Activated effector memory CD4-positive, alpha-beta T cell treated with Interleukin-2 at 50 U/mL for 16 hours (primary cell): Measurements from ENCODE around the gene ADK.

Experiments used
- DNase-seq: peaks from one replicate; pipeline ENCODE4 v3.0.0-alpha.2; 2020

The ADK gene

GRCh38 chr10:74634995-74635536, 484.0 kb downstream of the ADK start:
- no peak for DNase-seq

- DNase-seq = no peak
Measured at GRCh38 chr10:74635655-74636054, 484.6 kb downstream of the ADK start.

DNA sequence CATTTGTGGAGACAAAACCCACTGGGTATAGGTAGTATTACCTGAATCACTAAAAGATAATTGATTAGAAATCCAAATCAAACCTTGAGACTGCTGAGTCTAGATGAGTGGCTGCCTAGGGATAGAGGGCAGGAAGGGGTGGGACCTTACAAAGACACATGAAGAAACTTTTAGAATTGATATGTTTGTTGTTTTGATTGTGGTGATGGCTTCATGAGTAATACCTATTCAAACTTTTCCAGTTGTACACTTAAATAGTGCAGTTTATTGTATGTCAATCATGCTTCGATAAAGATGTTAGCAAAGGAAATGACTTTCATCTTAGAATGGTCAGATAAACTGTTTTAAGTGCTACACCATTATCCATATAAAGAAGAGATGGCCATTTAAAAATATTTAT, 486.7 kb downstream of the ADK start:
- no peak for DNase-seq

- DNase-seq = no peak
Measured at GRCh38 chr10:74640134-74640921, 489.3 kb downstream of the ADK start.

- DNase-seq = no peak
Measured at GRCh38 chr10:74641659-74642058, 490.6 kb downstream of the ADK start.

GRCh38 chr10:74642901-74643595, 492.0 kb downstream of the ADK start:
- no peak for DNase-seq

DNA sequence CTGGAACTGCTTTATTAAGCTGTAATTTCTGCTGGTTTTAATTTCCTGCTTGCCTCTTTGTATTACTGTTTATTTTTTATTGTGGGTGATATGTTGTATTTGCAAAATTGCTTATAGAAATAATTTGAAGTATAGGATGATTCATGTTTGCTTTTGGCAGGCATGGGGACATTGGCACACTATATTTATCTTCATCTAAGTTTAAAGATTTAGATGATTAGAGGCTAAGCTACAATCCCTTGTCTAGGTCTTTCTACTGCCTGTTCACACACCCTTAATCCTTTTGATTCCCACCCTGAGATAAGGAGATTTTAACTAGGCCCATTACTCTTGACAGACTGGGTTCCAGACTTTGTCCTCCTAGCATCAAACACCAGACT, 492.6 kb downstream of the ADK start:
- DNase-seq = no peak

DNA sequence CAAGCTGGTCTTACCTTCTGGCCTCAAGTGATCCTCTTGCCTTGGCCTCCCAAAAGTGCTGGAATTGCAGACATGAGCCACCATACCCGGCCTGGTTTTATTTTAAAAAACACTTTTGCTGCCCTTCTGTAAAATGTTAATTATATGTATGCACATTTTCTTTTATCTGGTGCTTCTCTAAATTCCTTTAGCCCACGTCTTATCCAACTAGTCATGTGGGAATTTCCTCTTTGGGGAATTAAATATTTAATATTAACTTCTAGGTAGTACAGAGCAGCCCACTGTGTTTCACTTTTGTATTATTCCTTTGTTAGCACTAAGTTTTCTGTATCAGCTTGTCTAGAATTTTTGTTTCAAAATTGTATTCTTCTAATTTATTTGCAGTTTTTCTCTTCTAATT, 493.7 kb downstream of the ADK start:
- DNase-seq = no peak

GRCh38 chr10:74645692-74646091, 494.7 kb downstream of the ADK start:
- DNase-seq = no peak

GRCh38 chr10:74650613-74651012, 499.6 kb downstream of the ADK start:
- no peak for DNase-seq

DNA sequence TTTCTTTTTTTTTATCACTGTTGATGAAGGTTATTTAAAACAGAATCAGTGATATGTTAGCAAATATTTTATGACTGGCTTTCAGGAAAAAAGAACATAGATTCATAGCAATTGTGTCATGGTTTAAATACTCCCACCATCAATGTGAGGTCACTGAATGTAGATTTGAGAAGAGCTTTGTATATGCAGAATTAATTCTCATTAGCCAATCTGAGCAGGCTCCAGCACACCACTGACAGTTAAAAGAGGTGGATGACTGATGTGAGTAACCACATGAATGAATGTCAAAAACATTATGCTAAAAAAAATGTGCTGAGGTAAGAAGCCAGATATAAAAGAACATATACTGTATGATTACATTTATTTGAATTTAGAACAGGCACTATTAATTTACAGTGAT, 500.5 kb downstream of the ADK start:
- DNase-seq = no peak

DNA sequence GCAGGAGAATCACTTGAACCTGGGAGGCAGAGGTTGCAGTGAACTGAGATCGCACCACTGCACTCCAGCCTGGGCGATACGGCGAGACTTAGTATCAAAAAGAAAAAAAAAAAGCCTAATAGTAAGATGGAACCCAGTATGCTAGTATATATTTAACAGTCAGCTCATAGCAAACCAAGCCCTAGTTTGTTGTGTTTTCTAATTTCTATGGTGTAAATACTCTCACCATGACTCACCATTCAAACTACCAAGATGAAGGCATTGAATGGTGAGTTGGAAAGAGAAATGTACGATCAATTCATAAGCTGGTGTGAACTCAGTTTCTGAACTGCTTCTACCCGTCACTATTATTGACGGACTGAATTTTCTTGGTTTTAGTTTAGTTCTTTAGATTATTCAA, 501.6 kb downstream of the ADK start:
- DNase-seq = no peak

DNA sequence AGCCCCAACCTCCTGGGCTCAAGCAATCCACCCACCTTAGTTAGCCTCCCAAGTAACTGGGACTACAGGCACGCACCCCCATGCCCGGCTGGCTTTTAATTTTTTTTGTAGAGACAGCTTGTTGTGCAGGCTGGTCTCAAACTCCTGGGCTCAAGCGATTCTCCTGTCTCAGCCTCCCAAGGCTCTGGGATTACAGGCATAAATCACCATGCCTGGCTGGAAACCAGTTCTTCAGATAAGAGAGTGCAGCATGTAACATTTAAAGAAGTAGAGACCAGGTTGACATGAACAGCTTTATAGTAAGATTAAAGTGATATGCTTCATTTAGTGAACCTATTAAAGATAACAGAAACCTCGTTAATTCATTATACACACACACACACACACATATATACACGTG, 507.5 kb downstream of the ADK start:
- no peak for DNase-seq

DNA sequence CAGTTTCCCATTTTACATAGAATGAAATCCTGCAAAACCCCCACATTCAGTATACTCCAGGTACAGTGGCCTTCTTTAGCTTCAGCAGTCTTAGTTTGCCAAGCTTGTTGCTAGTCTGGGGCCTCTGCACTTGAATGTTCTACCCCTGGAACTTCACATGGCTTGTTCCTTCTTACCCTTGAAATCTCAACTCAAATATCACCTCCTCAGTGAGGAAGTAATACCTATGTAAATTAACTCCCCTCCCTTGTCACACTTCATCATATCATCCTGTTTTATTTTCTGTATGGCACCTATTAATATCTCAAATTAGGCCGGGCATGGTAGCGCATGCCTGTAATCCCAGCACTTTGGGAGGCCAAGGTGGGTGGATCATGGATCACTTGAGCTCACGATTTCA, 511.6 kb downstream of the ADK start:
- no peak for DNase-seq

- DNase-seq = no peak
Measured at GRCh38 chr10:74669210-74669609, 518.2 kb downstream of the ADK start.

DNA sequence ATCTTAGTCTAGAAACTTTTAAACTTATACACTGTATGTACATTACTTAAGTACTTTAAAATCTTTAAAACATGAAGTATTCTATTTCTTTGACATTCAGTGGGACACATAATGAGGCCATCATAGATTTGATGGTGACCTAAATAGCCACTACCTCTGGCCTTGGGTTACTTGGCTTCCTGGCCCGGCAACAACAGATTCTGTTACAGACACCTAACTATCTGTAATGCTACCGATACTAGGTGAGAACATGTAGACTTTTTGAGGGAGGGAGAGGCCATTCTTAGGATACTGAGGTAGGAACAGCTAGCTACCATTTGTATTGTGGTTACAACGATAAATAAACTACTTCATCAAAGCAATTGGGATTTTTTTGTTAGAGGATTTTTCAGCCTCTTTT, 520.7 kb downstream of the ADK start:
- no peak for DNase-seq

DNA sequence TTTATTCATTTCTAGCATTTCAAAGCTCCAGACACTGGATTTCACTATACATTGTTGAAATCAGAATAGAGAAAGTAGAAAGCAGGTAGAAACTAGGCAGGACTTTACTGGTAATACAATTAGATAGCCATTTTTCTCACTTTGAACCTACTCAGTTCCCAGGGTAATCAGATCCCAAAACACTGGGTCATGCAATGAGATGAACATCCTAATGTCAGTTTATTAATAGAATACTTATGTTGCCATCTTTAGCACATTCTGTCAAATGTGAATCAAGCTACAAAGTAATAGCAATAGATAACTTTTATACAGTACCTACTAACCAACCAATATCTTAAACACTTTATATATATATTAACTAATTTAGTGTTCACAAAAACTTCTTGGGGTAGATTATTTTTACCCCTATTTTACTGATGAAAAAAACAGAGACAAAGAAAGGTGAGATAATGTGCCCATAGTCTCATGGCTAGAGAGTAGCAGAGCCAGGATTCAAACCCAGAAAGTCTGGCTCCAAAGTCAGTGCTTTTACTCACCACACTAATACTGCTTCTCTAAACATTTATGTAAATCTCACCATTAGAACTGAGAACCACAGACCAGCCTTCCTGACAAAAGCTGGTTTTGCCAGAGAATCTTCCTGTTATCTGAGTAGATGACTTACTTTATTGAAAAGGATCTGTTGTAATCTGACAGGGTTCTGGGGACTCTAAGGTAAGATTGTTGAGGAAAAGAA, 521.6 kb downstream of the ADK start:
- DNase-seq = no peak

GRCh38 chr10:74674927-74675326, 523.9 kb downstream of the ADK start:
- no peak for DNase-seq

DNA sequence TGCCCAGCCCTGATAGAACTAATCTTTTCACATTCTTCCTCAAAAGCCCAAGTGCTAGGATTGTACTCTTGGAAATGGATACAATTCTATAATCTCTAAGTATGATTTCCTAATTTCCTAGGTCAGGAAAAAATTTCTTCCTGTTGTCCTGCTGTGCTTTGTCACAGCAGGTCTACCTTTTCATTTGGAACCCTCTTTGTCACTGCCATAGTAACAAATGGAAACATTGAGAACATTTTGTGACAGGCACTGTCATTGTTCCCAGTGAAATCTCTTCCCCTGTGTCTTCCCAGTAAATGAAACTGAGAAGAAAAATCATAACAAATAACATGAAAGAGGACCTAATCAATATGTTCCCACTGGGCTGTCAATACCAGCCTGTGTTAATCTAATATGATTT, 524.5 kb downstream of the ADK start:
- DNase-seq = no peak

- DNase-seq = no peak
Measured at GRCh38 chr10:74677951-74678350, 526.9 kb downstream of the ADK start.

DNA sequence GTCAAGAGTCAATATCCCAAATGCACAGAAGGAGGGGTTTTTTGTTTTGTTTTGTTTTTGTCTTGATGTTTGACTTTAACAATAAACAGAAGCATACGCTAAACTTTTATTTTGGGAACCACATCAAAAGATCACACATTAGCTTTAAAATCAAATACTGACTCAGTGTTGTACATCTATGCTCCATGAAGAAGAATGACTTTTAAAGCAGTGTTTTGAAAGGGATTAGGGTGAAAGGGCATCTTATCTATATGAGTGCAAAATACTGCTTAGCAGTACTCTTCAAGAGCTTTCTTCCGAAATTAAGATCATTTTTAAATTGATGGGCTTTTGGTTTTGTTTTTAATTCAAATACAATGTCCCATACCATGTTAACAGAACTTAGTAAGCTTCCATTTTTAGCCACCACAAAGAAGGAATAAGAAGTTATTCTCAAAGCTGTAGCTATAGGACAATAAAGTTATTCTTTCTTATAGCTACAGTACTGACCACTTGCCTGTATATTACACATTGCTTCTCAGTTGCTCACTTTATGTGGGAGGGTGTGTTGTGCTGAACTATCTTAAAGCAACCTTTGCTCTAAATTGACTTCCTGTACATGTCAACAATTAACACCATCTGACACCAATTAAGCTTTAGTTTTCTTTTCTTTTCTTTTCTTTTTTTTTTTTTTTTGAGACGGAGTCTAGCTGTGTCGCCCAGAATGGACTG, 531.1 kb downstream of the ADK start:
- no peak for DNase-seq

- DNase-seq = no peak
Measured at GRCh38 chr10:74683067-74683466, 532.0 kb downstream of the ADK start.
